GM12891 (cell line): ENCODE results near the gene CCL20.

Experiments used
- DNase-seq: peaks from one replicate; pipeline ENCODE4 v3.0.0; 2011; ENCODE audit warnings: low spot score; ENCODE audit not compliant: insufficient read length
- FAIRE-seq: peaks from 2 replicates; lab custom pipeline; 2011; peaks lifted over from hg19 to GRCh38; lab: Jason Lieb, UNC
- PAX5 ChIP-seq: IDR thresholded peaks from 2 replicates; pipeline ENCODE4 v1.6.1; 2011; ENCODE audit warnings: low read length, moderate library complexity, mild to moderate bottlenecking; ENCODE audit not compliant: insufficient read depth, severe bottlenecking
- POLR2A ChIP-seq: IDR thresholded peaks from 2 replicates; pipeline ENCODE4 v1.6.1; 2011; ENCODE audit warnings: low read depth, low read length, control low read depth
- POLR2AphosphoS5 ChIP-seq: IDR thresholded peaks from 2 replicates; pipeline ENCODE4 v1.6.1; 2011; ENCODE audit warnings: low read depth, low read length, control low read depth
- POU2F2 ChIP-seq: IDR thresholded peaks from 2 replicates; pipeline ENCODE4 v1.6.1; 2011; ENCODE audit warnings: low read depth, mild to moderate bottlenecking, control low read depth, low read length, moderate library complexity
- SPI1 ChIP-seq: IDR thresholded peaks from 2 replicates; pipeline ENCODE4 v1.6.1; 2011; ENCODE audit warnings: low read depth, low read length, control low read depth
- TAF1 ChIP-seq: IDR thresholded peaks from 2 replicates; pipeline ENCODE4 v1.6.1; 2011; ENCODE audit warnings: low read depth, low read length, control low read depth

CCL20 gene

GRCh38 chr2:227853204-227853629, 39.6 kb downstream of the CCL20 start:
- FAIRE-seq: no peak
- TF ChIP-seq POU2F2 (no peak), POLR2A (no peak), PAX5 (no peak), TAF1 (no peak), SPI1 (no peak), POLR2AphosphoS5 (no peak)
- DNase-seq: no peak

DNA sequence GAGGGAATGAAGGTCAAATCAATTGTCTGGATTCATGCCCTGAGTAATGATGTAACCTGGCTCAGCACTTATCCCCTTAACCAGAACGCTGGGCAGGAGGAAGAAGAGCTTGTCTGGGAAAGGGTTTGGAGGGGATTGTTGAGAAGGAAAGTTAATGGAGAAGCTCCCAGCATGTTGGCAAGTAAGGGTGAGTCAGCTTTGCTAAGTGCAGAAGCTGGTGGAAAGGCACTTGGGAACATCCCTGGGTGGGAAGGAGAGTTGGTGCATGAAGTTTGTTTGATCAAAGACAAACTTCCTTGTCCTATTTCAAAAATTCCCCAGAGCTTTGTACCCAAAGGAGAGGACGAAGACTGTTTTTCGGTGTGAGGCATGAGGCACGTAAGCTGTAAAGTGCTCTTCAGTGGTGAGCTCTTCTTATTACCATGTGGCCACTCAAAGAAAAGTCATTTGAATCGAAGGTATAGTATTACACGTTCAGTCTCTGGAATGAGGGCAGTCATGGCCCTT, 40.2 kb downstream of the CCL20 start:
- TF ChIP-seq SPI1 (no peak), POLR2AphosphoS5 (no peak), POU2F2 (no peak), POLR2A (no peak), TAF1 (no peak), PAX5 (no peak)
- FAIRE-seq: no peak
- DNase-seq: no peak

DNA sequence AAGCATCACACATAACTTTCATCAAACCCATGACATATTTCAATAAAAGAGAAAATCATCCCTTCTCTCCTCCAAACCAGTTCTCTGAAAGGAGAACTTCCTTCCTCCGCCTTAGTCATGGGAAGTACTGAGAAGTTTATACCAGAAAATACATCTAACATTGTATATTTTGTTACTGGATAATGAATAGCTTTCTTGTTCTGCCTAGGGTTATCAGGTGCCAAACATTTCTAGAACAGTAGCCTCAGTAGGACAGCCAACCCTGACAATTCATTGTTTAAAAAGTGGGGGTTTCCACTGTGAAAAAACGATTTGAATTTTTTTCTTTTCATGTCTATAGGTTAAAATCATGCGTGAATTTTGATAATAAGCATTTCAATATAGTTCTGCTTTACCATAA, 41.8 kb downstream of the CCL20 start:
- TF ChIP-seq POLR2AphosphoS5 (no peak), PAX5 (no peak), TAF1 (no peak), SPI1 (no peak), POU2F2 (no peak)
- DNase-seq (no peak), FAIRE-seq (no peak)

GRCh38 chr2:227856697-227857096, 43.1 kb downstream of the CCL20 start:
- no peak for FAIRE-seq
- DNase-seq: no peak
- TF ChIP-seq TAF1: no peak
- no peak for TF ChIP-seq PAX5
- TF ChIP-seq POLR2AphosphoS5: no peak
- no peak for TF ChIP-seq POLR2A
- TF ChIP-seq POU2F2: no peak
- no peak for TF ChIP-seq SPI1

- DNase-seq: no peak
- TF ChIP-seq SPI1: 0 out of 2 replicates have a peak, but pooled peaks have one; percentile 38
- no peak for TF ChIP-seq POLR2A
- FAIRE-seq: no peak
These were observed 46.6 kb downstream of the CCL20 start for GRCh38 chr2:227860221-227860641.

- FAIRE-seq (no peak), DNase-seq (no peak)
- no peak for TF ChIP-seq SPI1
- no peak for TF ChIP-seq PAX5
- no peak for TF ChIP-seq POLR2A
- no peak for TF ChIP-seq TAF1
- no peak for TF ChIP-seq POLR2AphosphoS5
- no peak for TF ChIP-seq POU2F2
These were observed 47.4 kb downstream of the CCL20 start for GRCh38 chr2:227861011-227861410.

DNA sequence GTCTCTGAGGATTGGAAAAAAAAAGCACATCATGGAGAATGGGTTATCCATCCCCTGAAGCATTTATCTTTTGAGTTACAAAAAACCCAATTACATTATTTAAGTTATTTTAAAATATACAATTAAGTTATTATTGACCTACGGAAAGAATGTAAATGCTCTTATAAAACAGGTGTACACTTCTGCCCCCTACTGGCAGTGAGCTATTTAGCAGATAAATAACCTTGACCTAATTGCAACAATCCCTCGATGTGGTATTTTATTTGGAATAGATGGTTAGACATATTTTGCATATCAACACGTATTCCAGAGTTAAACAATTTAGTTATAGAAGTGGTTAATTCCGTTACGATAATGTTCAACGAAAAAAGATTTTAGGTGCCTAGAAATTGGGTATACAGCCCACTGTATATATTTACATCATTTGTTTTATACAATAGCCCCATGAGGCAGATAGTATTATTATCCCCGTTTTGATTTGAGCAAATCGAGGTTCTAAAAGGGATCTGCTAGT, 48.6 kb downstream of the CCL20 start:
- peak; percentile 70 for FAIRE-seq
- peak; percentile 20 for DNase-seq
- no peak for TF ChIP-seq PAX5
- TF ChIP-seq POLR2A: no peak
- TF ChIP-seq SPI1: no peak
- TF ChIP-seq TAF1: no peak
- TF ChIP-seq POLR2AphosphoS5: no peak
- no peak for TF ChIP-seq POU2F2

DNA sequence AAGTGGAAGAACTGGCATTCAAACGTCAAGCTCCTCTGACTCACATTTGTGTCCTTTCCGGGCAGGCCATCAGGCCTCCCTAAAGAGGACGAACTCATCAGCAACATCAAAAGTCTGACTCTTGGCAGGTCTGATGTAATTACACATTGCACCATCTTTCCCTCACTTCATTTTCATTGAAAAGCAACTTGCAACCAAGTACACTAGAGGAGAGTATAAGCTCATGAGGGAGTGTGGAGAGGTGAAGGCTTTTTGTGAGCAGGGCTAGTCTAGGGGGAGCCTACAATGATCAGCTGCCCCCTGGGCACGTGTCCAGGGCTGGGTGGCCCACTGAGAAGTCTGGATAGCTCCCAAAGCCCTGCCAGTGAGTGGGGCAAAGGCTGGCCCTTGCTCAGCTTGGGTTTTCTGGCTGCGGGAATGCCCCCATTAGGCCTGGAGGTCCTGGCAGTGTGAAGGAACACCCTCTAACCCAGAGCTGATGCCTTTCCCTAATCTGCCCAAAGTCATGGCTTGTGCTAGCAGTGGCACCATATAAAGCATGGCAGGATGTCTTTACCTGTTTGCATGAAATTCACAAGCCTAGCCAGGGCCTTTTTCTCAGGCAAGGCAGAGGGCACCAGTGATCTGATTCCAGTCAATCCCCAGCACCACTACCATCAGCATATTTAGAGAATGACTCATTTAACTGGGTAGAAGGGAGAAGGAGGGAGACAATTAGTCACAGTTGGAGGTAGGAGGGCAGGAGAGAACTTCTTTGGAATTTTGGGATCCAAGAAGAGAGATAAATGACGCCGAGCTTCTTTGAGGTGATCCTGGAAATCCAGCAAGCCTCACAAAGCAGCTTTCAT, 49.3 kb downstream of the CCL20 start:
- FAIRE-seq: no peak
- TF ChIP-seq POLR2A: no peak
- TF ChIP-seq TAF1: no peak
- TF ChIP-seq POLR2AphosphoS5: no peak
- TF ChIP-seq PAX5: no peak
- no peak for TF ChIP-seq SPI1
- no peak for TF ChIP-seq POU2F2
- no peak for DNase-seq

- FAIRE-seq: no peak
- no peak for TF ChIP-seq POLR2A
- no peak for TF ChIP-seq PAX5
- no peak for TF ChIP-seq SPI1
- TF ChIP-seq POU2F2: no peak
- TF ChIP-seq POLR2AphosphoS5: no peak
- TF ChIP-seq TAF1: no peak
- no peak for DNase-seq
These were observed 50.6 kb downstream of the CCL20 start for GRCh38 chr2:227864161-227864756.
